HT1080 (cell line): Measurements from ENCODE around the gene ARPC4. TPM values are rescaled to one million over a fixed set of nuclear protein-coding genes. Genes with fewer than 3 reads are reported as not detected.
"Not testable (repeated sequence)": the region's sequence is repeated elsewhere in the genome, so short reads cannot be mapped to it uniquely, and the experiment has no call there.

ENCODE experiments used
- DNase-seq: peaks from one replicate; pipeline ENCODE4 v3.0.0-alpha.2; 2015; ENCODE audit warnings: low read depth
- total RNA-seq: library from RNA; depleted of rRNA; stranded (reverse); fragments of >200 nt; shearing (Covaris generic); gene quantifications from 2 replicates; pipeline ENCODE4 v1.2.3, GENCODE V29; 2014; rRNA removed

The ARPC4 gene
- total RNA-seq, 1 experiment from 2014 or later, result 295 TPM

DNA sequence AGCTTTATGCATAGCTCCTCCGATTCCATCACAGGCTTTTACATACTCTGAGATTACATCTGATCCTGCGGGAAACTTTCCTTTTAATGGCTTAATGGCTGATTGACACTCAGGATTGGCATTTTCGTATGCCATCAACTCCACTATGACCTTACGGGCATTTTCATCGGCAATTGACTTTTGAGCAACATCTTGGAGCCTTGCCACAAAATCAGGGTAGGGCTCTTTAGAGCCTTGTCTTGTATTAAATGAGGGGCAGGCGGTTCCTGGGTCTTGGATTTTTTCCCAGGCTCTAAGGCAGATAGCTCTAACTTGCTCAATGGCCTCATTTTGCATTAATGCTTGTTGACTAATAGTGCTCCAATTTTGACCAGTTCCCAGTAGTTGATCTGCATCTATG, 59.0 kb downstream of the ARPC4 start:
- DNase-seq, result not testable (repeated sequence)

DNA sequence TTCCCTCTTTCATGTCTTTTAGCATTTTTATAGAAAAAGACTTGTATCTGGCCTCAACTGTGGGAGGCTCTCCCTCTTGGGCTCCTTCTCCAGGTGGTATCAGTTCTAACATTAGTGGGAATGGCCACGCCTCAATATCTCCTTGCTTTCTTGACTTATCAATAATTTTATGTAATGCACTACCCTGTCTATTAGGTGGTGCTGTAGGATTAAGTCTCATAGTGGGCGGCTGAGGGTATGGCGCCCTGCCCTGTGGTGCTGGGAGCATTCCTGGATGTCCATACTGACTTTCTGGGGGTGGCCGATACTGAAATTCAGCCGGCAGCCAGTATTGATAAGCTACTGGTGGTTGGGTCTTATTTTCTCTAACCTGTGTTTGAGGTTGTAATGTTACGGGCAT, 59.6 kb downstream of the ARPC4 start:
- no peak for DNase-seq

- not testable (repeated sequence) for DNase-seq
Observed at GRCh38 chr3:9854291-9854940, 61.5 kb downstream of the ARPC4 start.

- DNase-seq, result no peak
Observed at GRCh38 chr3:9855594-9855993, 62.7 kb downstream of the ARPC4 start.

Other genes starting within 250 kb of the ARPC4 start
- gene LHFPL4, start 239.3 kb upstream of the ARPC4 start, total RNA-seq, result not detected in 2 replicates
- 45.8 and 49.4 TPM in 2 replicates for gene MTMR14, start 143.6 kb upstream of the ARPC4 start, total RNA-seq
- gene CPNE9, start 89.2 kb upstream of the ARPC4 start, total RNA-seq, result not detected in 2 replicates
- 19.9 and 22.9 TPM in 2 replicates for gene BRPF1, start 61.3 kb upstream of the ARPC4 start, total RNA-seq
- gene OGG1, start 43.1 kb upstream of the ARPC4 start, total RNA-seq, result 27.8 and 30.9 TPM in 2 replicates
- gene CAMK1, start 23.1 kb upstream of the ARPC4 start, total RNA-seq, result 36.9 and 44.1 TPM in 2 replicates
- 91.5 and 104 TPM in 2 replicates for gene TADA3, start 609 bp upstream of the ARPC4 start, total RNA-seq
- gene TTLL3, start 17.2 kb downstream of the ARPC4 start, total RNA-seq, result 1.4 and 2.3 TPM in 2 replicates
- 36.5 and 46.0 TPM in 2 replicates for gene RPUSD3, start 50.9 kb downstream of the ARPC4 start, total RNA-seq
- 0.14 TPM in 1 of 2 replicates, not detected in the other for gene CIDEC, start 87.2 kb downstream of the ARPC4 start, total RNA-seq
- gene JAGN1, start 97.5 kb downstream of the ARPC4 start, total RNA-seq, result 34.1 and 45.6 TPM in 2 replicates
- gene IL17RE, start 109.8 kb downstream of the ARPC4 start, total RNA-seq, result 0.66 TPM in 1 of 2 replicates, not detected in the other
- gene IL17RC, start 124.0 kb downstream of the ARPC4 start, total RNA-seq, result 11.9 and 12.0 TPM in 2 replicates
- 0.27 and 1.6 TPM in 2 replicates for gene CRELD1, start 140.8 kb downstream of the ARPC4 start, total RNA-seq
- gene PRRT3, start 159.3 kb downstream of the ARPC4 start, total RNA-seq, result 1.0 and 1.3 TPM in 2 replicates
- gene EMC3, start 193.8 kb downstream of the ARPC4 start, total RNA-seq, result 41.2 and 73.5 TPM in 2 replicates
- 31.1 and 33.2 TPM in 2 replicates for gene FANCD2, start 233.4 kb downstream of the ARPC4 start, total RNA-seq